ENCODE results near the gene TAF8.

GRCh38 chr6:42099340-42100028, 49.2 kb downstream of the TAF8 start:
- TF ChIP-seq, protein P1, sequence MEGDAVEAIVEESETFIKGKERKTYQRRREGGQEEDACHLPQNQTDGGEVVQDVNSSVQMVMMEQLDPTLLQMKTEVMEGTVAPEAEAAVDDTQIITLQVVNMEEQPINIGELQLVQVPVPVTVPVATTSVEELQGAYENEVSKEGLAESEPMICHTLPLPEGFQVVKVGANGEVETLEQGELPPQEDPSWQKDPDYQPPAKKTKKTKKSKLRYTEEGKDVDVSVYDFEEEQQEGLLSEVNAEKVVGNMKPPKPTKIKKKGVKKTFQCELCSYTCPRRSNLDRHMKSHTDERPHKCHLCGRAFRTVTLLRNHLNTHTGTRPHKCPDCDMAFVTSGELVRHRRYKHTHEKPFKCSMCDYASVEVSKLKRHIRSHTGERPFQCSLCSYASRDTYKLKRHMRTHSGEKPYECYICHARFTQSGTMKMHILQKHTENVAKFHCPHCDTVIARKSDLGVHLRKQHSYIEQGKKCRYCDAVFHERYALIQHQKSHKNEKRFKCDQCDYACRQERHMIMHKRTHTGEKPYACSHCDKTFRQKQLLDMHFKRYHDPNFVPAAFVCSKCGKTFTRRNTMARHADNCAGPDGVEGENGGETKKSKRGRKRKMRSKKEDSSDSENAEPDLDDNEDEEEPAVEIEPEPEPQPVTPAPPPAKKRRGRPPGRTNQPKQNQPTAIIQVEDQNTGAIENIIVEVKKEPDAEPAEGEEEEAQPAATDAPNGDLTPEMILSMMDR (IDR thresholded peaks at IDR 0.05), result no peak
- TF ChIP-seq POLR2A (IDR thresholded peaks at IDR 0.05), result no peak
